ENCODE measurements around the gene HPRT1. TPM values are rescaled to one million over a fixed set of nuclear protein-coding genes. Genes with fewer than 3 reads are reported as not detected.
A peak's percentile ranks its signal among the peaks of the same experiment; 100 is the strongest.

HPRT1 gene
- total RNA-seq, 2 experiments from 2014 or later: 14.5 to 101 TPM

DNA sequence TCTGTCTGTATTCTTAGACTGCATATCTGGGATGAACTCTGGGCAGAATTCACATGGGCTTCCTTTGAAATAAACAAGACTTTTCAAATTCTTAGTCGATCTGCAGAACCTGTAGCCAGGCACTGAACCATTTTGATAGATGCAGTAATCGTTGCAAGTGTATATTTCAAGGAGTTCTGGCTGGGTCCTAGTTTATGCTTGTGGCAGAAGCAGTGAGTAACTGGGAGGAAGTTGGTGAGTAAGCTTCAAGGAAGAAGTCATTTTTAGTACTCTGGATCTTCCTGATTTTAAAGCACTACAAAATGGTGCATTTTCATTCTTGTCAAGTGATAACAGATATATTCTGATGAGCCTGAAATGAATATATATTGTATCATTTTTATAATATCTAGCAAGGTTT lies 9.5 kb downstream of the HPRT1 start:
- no peak overlapping the region for H3K27ac ChIP-seq (ENCODE audit: low read depth, low read length, poor library complexity, severe bottlenecking)
- no peaks in the 10 kb centered on the region for H3K9me3 ChIP-seq (ENCODE audit: low read length)
- H3K4me1 ChIP-seq (ENCODE audit: insufficient read depth, low read length, poor library complexity, severe bottlenecking): no peaks in the 10 kb centered on the region
- intact Hi-C loops (cut with micrococcal nuclease; ENCODE audit: unreplicated experiment): no loop called here
- no peaks in the 10 kb centered on the region for H4K20me1 ChIP-seq (ENCODE audit: insufficient read depth, low read length)
- POLR2A ChIA-PET: no interaction called here
- H2AFZ ChIP-seq (ENCODE audit: low read length): no peak overlapping the region
- no peak overlapping the region for H3K4me2 ChIP-seq (ENCODE audit: low read length)
- BruUV-seq (replicated peaks): TSS peak; percentile 5
- TF ChIP-seq EZH2phosphoT487 (IDR thresholded peaks at IDR 0.05; ENCODE audit: borderline replicate concordance, low read depth, low read length): no peak
- TF ChIP-seq, protein P1, sequence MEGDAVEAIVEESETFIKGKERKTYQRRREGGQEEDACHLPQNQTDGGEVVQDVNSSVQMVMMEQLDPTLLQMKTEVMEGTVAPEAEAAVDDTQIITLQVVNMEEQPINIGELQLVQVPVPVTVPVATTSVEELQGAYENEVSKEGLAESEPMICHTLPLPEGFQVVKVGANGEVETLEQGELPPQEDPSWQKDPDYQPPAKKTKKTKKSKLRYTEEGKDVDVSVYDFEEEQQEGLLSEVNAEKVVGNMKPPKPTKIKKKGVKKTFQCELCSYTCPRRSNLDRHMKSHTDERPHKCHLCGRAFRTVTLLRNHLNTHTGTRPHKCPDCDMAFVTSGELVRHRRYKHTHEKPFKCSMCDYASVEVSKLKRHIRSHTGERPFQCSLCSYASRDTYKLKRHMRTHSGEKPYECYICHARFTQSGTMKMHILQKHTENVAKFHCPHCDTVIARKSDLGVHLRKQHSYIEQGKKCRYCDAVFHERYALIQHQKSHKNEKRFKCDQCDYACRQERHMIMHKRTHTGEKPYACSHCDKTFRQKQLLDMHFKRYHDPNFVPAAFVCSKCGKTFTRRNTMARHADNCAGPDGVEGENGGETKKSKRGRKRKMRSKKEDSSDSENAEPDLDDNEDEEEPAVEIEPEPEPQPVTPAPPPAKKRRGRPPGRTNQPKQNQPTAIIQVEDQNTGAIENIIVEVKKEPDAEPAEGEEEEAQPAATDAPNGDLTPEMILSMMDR (conservative IDR thresholded peaks at IDR 0.05; ENCODE audit: low read length): no peak
- H3K4me3 ChIP-seq (ENCODE audit: low read depth, low read length, poor library complexity, severe bottlenecking): no peak overlapping the region
- H3K79me2 ChIP-seq (ENCODE audit: insufficient read depth, low read depth, low read length): peaks cover 49% of the 10 kb centered on the region
- no peaks in the 10 kb centered on the region for H3K9me2 ChIP-seq (ENCODE audit: insufficient read depth, low read length)
- CTCF ChIA-PET (ENCODE audit: unreplicated experiment): no interaction called here
- peaks cover 32% of the 10 kb centered on the region for H3K36me3 ChIP-seq (ENCODE audit: insufficient read depth, low read length)
- DNase-seq (ENCODE audit: low spot score): no peak

DNA sequence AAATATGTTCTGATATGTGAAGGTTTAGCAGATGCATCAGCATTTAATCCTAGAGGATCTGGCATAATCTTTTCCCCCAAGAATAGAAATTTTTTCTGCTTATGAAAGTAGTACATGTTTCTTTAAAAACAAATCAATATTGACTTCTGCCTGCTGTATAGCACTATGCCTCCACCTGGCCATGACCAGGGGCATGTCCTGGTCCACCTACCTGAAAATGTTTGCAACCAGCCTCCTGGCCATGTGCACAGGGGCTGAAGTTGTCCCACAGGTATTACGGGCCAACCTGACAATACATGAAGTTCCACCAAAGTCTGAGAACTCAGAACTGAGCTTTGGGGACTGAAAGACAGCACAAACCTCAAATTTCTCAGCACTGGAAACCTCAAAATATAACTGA lies 10.0 kb downstream of the HPRT1 start:
- Histone ChIP-seq H3K9me3 (ENCODE audit: low read length) (no peaks in the 10 kb centered on the region), H3K27ac (ENCODE audit: low read depth, low read length, poor library complexity, severe bottlenecking) (no peak overlapping the region), H3K4me3 (ENCODE audit: low read depth, low read length, poor library complexity, severe bottlenecking) (no peak overlapping the region), H3K36me3 (ENCODE audit: insufficient read depth, low read length) (peaks cover 29% of the 10 kb centered on the region), H2AFZ (ENCODE audit: low read length) (no peak overlapping the region), H3K4me1 (ENCODE audit: insufficient read depth, low read length, poor library complexity, severe bottlenecking) (no peaks in the 10 kb centered on the region), H3K79me2 (ENCODE audit: insufficient read depth, low read depth, low read length) (peaks cover 44% of the 10 kb centered on the region), H4K20me1 (ENCODE audit: insufficient read depth, low read length) (no peaks in the 10 kb centered on the region), H3K4me2 (ENCODE audit: low read length) (no peak overlapping the region), H3K9me2 (ENCODE audit: insufficient read depth, low read length) (no peaks in the 10 kb centered on the region)
- DNase-seq (ENCODE audit: low spot score): no peak
- TF ChIP-seq EZH2phosphoT487 (IDR thresholded peaks at IDR 0.05; ENCODE audit: borderline replicate concordance, low read depth, low read length): no peak
- TF ChIP-seq, protein P1 (conservative IDR thresholded peaks at IDR 0.05; ENCODE audit: low read length): no peak
- ChIA-PET POLR2A (interaction anchor here (0.7 kb wide), 1 partner anchor 11 kb away, joined by 4 read pairs; no protein-coding TSS in a partner anchor), CTCF (ENCODE audit: unreplicated experiment) (no interaction called here)
- BruUV-seq (replicated peaks): no TSS peak
- intact Hi-C loops (cut with micrococcal nuclease; ENCODE audit: unreplicated experiment): no loop called here

DNA sequence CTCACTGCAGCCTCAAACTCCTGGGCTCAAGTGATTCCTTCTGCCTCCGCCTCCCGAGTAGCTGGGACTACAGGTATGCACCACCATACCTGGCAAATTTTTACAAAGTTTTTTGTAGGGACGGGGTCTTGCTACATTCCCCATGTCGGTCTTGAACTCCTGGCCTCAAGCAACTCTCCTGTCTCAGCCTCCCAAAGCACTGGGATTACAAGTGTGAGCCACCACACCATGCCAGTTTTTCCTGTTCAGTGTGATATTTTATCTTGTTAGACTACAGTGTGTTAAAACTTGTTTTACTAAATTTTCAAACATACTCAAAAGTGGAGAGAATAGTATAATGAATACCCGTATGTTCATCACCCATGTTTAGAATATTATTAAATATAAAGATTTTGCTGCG lies 12.1 kb downstream of the HPRT1 start:
- Histone ChIP-seq H4K20me1 (ENCODE audit: insufficient read depth, low read length) (no peaks in the 10 kb centered on the region), H3K79me2 (ENCODE audit: insufficient read depth, low read depth, low read length) (peaks cover 27% of the 10 kb centered on the region; the same call in 1 of the 2 replicates), H3K9me3 (ENCODE audit: low read length) (no peaks in the 10 kb centered on the region), H3K4me1 (ENCODE audit: insufficient read depth, low read length, poor library complexity, severe bottlenecking) (no peaks in the 10 kb centered on the region), H3K4me3 (ENCODE audit: low read depth, low read length, poor library complexity, severe bottlenecking) (no peak overlapping the region), H2AFZ (ENCODE audit: low read length) (no peak overlapping the region), H3K36me3 (ENCODE audit: insufficient read depth, low read length) (peaks cover 32% of the 10 kb centered on the region), H3K27ac (ENCODE audit: low read depth, low read length, poor library complexity, severe bottlenecking) (no peak overlapping the region), H3K9me2 (ENCODE audit: insufficient read depth, low read length) (no peaks in the 10 kb centered on the region), H3K4me2 (ENCODE audit: low read length) (no peak overlapping the region)
- BruUV-seq (replicated peaks): no TSS peak
- POLR2A ChIA-PET: interaction anchor here (0.9 kb wide), 1 partner anchor 9 kb away, joined by 3 read pairs; no protein-coding TSS in a partner anchor
- intact Hi-C loops (cut with micrococcal nuclease; ENCODE audit: unreplicated experiment): no loop called here
- no peak for DNase-seq (ENCODE audit: low spot score)
- CTCF ChIA-PET (ENCODE audit: unreplicated experiment): no interaction called here
- no peak for TF ChIP-seq EZH2phosphoT487 (IDR thresholded peaks at IDR 0.05; ENCODE audit: borderline replicate concordance, low read depth, low read length)
- TF ChIP-seq, protein P1 (conservative IDR thresholded peaks at IDR 0.05; ENCODE audit: low read length): no peak

Measured in OCI-LY7 (cell line).